NCI-H146 treated with DMSO at 0.1 percent for 48 hours (cell line): Measurements from ENCODE around the gene HDAC4.

ENCODE experiments used
- DNase-seq: peaks from one replicate; lab custom pipeline; 2025; ENCODE audit not compliant: unreplicated experiment; lab: John Stamatoyannopoulos, UW

Gene HDAC4

GRCh38 chr2:239102266-239102665, 298.6 kb downstream of the HDAC4 start:
- no peak for DNase-seq

GRCh38 chr2:239101807-239102206, 299.0 kb downstream of the HDAC4 start:
- DNase-seq = no peak

DNA sequence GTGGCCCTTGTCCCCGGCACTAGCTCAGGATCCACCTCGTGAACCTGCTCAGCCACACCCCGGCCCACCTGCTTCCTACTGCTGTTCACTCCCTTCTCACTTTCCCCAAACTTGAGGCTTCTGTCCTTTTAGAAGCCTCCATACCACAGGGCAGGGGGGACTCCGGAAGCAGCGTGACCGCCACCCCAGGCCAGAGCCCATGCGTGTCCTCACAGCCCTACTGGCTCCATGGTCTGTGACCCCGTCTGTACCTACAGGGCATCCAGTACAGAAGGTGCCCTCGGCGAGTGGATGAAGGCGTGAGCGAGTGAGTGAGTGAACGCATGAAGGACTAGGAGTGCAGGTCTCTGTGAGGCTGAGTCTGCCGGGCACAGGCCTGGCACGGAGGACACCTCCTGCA, 299.7 kb downstream of the HDAC4 start:
- DNase-seq = no peak

- no peak for DNase-seq
Observed at GRCh38 chr2:239099474-239099873, 301.3 kb downstream of the HDAC4 start.

DNA sequence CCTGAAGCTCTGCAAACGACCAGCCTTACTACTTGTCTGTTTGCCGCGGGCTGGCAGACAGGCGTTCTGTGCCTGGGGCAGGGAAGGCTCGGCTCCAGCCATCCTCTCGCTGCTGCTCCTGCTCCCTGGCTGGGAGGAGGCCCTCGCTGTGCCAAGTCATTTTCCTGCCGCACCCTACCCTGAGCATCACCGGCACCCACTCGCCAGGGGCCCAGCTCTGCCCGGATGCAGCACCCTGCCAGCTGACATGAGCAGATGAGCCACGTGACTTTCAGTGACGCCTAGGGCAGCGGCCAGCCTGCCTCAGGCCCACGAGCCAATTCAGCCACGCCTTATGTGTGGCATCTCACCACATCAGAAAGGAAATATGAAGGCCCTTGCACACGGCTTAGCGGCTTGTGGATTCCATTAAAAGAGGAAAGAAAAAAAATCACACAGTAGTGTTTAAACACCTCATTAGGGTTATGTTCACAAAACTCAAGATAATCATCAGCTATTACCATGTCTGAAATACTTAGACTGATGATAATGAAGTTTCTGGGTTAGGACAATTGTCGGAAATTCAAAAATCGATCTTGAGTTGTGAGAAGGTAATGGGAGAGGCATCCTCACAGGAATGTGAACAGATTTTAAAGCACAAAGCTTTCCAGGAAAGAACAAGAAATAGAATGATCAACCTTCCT, 302.4 kb downstream of the HDAC4 start:
- DNase-seq = no peak

- DNase-seq = no peak
Observed at GRCh38 chr2:239097428-239097696, 303.5 kb downstream of the HDAC4 start.

- DNase-seq = no peak
Observed at GRCh38 chr2:239096676-239097427, 304.0 kb downstream of the HDAC4 start.

GRCh38 chr2:239095460-239096081, 305.2 kb downstream of the HDAC4 start:
- no peak for DNase-seq

GRCh38 chr2:239094867-239095266, 306.0 kb downstream of the HDAC4 start:
- DNase-seq = no peak

DNA sequence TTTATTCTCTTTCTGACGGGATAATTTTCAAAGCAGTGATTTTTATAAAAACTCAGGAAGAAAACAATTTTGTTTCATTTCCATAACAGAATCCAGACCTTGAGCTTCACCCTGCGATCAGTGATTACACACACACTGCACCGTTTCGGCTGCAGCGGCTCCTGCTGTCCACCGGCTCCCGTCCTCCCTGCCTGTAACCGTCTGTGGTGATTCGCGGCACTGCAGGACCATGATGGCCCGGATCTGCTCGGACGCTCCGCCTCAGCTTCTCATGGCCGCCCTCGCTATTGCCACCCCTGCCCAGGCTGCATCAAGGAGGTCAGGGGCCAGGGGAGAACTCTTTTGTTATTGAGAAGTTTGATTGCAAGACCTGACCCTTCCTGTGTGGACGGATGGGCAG, 306.9 kb downstream of the HDAC4 start:
- DNase-seq = no peak

DNA sequence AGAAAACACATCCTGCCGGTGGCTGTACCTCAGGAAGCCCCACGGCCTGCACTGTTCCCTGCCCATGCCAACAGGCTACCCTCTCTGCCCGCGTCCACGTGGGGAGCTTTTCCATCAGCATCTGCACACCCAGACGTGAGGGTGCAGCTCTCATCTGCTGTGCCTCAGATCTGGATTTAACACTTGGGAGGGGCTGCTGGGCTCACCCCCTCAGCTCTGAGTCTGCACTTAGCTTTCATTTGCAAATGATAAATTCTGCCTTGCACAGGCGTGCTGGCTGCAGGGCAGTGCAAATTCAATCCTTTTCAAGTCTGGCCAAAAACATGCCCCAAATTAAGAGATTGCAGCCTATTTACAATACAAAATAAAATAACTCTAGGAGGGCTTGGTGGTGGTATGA, 307.3 kb downstream of the HDAC4 start:
- DNase-seq = no peak

- no peak for DNase-seq
Observed at GRCh38 chr2:239092571-239093294, 308.1 kb downstream of the HDAC4 start.

DNA sequence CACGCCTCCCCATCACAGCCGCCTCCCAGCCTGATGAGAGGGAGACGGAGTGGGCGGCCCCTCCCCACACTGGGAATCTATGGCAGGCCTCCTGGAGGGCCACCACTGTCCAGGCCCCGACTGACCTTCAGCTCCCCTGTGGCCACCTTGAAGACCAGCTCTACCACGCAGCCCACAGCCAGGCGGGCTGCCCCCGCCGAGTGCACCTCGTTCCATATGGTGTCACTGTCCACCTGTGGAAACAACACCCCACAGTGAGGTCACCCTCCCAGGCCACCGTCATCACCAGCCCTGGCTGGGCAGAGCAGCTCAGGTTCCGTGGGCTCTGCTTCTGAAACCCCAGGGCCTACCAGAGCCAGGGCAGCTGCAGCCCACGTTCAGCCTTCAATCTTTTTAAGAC, 310.9 kb downstream of the HDAC4 start:
- DNase-seq = no peak

DNA sequence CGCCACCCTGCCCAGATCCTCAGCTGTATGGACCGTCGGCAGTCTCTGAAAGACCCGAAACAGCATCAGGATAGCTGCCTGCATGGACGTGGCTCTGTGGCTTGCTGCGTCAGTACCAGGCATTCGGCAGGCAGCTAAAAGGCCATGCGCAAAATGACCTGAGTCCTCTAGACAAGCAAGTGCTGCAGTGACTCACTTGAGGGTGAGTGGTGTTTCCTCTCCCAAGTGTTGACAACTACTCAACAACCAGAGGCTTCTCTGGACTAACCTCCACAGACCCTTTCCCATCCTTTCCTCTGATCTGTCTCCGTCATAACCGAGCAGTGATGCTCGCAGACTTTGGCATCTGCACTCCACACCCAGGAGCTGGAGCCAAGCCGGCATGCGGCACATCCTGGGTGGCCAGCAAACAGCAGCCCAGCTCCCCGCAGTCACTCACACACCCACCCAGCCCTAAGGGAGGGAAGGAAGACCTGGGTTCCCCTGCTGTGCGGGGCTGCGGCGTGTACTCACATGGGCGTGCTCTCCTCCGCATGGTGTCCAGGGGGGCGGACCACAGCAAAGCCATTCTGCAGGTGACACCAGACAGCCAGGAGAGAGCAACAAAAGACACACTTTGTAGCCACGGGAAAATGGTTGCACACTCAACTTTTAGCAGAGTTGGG, 313.6 kb downstream of the HDAC4 start:
- no peak for DNase-seq

DNA sequence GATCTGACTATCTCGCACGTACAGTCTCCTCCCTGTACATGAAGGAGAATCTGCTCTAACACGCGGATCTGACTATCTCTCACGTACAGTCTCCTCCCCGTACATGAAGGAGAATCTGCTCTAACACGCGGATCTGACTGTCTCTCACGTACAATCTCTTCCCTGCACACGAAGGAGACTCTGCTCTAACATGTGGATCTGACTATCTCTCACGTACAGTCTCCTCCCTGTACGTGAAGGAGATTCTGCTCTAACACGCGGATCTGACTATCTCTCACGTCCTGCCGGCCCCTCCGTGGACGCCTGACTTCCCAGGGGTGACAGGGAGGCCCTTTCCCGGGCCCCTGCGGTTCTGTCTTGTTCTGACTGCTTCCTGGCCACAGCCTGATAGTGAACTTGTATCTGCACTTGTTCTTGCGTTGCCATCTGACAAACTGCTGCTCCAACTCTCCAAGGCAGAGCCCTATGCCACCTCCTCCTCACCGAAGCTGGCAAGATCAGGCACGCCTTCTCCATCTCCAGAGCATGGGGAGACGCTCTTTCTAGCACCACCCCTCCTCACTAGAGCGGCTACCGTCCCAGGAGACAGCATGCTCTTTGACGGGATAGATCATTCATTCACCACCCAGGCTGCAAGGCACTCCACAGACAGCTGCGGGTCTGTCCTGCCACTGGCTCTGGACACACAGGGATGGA, 314.3 kb downstream of the HDAC4 start:
- no peak for DNase-seq

GRCh38 chr2:239085201-239085992, 315.4 kb downstream of the HDAC4 start:
- no peak for DNase-seq

DNA sequence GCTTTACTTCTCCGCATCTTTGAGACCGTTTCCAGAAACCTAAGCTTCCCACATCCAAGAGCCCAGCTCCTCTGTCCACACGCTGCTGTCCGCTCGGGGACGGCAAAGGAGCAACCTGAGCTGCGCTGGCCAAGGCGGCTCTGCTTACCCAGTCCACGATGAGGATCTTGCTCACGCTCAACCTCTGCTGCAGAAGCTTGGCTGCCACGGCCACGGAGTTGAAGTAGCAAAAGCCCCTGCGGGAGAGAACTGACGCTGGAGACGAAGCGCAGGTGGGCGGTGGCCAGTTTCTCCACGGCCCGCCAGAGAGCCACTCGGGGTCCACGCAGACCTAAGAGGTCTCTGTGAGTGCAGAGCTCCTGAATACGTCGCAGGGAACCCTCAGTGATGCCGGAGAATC, 316.8 kb downstream of the HDAC4 start:
- no peak for DNase-seq

DNA sequence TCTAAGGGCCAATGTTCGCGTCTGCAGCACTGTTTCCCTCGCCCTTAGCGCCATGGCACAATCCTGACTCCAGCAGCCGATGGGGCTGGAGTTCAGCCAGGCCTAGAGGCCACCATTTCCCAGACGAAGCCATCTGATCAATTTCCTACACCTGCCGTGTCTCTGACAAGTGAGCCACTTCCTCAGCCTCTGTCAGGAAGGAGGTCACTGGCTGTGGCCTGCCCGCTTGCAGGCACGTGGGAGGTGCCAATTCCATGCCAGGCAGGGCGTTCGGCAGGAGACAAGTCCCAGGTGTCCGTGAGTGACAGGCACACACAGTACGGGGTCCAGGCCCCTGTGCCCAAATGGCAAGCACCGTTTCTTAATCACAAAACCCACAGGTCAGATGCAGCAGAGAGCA, 318.4 kb downstream of the HDAC4 start:
- DNase-seq = no peak

- no peak for DNase-seq
Observed at GRCh38 chr2:239081622-239082021, 319.2 kb downstream of the HDAC4 start.

GRCh38 chr2:239081046-239081445, 319.8 kb downstream of the HDAC4 start:
- no peak for DNase-seq
